Erythroblast (primary cell): ENCODE data around the gene AMBP.

Experiments
- DNase-seq, 2 experiments: peaks; one replicate each; lab custom pipeline; 2025; lab: John Stamatoyannopoulos, UW
- GATA1 ChIP-seq: IDR thresholded peaks from 2 replicates; pipeline ENCODE4 v1.6.1; 2011; ENCODE audit warnings: low read depth, mild to moderate bottlenecking, control low read depth, low read length, moderate library complexity
- POLR2A ChIP-seq: IDR thresholded peaks from 2 replicates; pipeline ENCODE4 v1.6.1; 2011; ENCODE audit warnings: mild to moderate bottlenecking, low read length

The AMBP gene

GRCh38 chr9:114081441-114082016 is 3.4 kb upstream of the AMBP start:
- no peak for DNase-seq
- TF ChIP-seq POLR2A (no peak), GATA1 (no peak)

- TF ChIP-seq GATA1 (no peak), POLR2A (no peak)
Measured at GRCh38 chr9:114080773-114081440, 2.8 kb upstream of the AMBP start.

GRCh38 chr9:114080195-114080772 is 2.2 kb upstream of the AMBP start:
- no peak for DNase-seq
- TF ChIP-seq POLR2A (no peak), GATA1 (no peak)

More at GRCh38 chr9:114080773-114081440, 2.8 kb upstream of the AMBP start:
- no peak for DNase-seq

- TF ChIP-seq GATA1 (no peak), POLR2A (no peak)
- no peak for DNase-seq
Measured at GRCh38 chr9:114078781-114079156, 669 bp upstream of the AMBP start.

GRCh38 chr9:114077162-114077837 is 800 bp downstream of the AMBP start:
- no peak for TF ChIP-seq POLR2A
- no peak for TF ChIP-seq GATA1

GRCh38 chr9:114076237-114077161 is 1.6 kb downstream of the AMBP start:
- no peak for TF ChIP-seq GATA1
- no peak for TF ChIP-seq POLR2A
- no peak for DNase-seq

More at GRCh38 chr9:114077162-114077837, 800 bp downstream of the AMBP start:
- no peak for DNase-seq

GRCh38 chr9:114075602-114076001 is 2.5 kb downstream of the AMBP start:
- DNase-seq = no peak
- TF ChIP-seq POLR2A (no peak), GATA1 (no peak)

- TF ChIP-seq POLR2A (no peak), GATA1 (no peak)
- DNase-seq = no peak
Measured at GRCh38 chr9:114072184-114073140, 5.6 kb downstream of the AMBP start.

GRCh38 chr9:114071197-114071795 is 6.8 kb downstream of the AMBP start:
- TF ChIP-seq POLR2A (no peak), GATA1 (no peak)
- no peak for DNase-seq

- no peak for DNase-seq
- TF ChIP-seq GATA1 = no peak
- no peak for TF ChIP-seq POLR2A
Measured at GRCh38 chr9:114070188-114071103, 7.7 kb downstream of the AMBP start.
